COR-L47 (cell line): Measurements from ENCODE around the gene TMPRSS3.
A peak's percentile ranks its signal among the peaks of the same experiment; 100 is the strongest.

Experiments used
- DNase-seq: peaks from one replicate; lab custom pipeline; 2025; lab: John Stamatoyannopoulos, UW

Gene TMPRSS3

GRCh38 chr21:42407476-42407875 is 11.6 kb upstream of the TMPRSS3 start:
- no peak for DNase-seq

DNA sequence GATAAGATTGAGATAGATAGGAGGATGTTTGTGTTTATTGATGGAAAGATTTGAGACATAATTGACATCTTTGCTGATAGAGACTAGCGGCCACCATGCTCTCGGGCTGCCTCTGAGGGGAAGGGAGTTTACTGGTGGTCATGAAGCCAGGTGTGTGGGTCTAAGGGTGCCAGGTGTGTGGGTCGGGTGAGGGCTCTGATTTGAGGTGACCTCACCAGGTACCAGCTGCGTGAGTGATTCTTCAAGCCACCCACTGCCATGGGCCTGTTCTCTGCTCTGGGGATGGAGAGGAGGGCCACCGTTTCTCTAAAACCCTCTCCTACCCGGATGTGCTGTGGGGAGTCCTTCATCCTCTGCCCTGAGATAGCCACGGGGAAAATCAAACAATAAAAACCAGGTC is 11.0 kb upstream of the TMPRSS3 start:
- DNase-seq = no peak

GRCh38 chr21:42406201-42406621 is 10.4 kb upstream of the TMPRSS3 start:
- DNase-seq = no peak

GRCh38 chr21:42405064-42406013 is 9.5 kb upstream of the TMPRSS3 start:
- DNase-seq = no peak

- no peak for DNase-seq
These were observed 8.7 kb upstream of the TMPRSS3 start for GRCh38 chr21:42404539-42404938.

GRCh38 chr21:42403611-42404231 is 7.9 kb upstream of the TMPRSS3 start, which contains the start of gene UBASH3A:
TSS of gene UBASH3A (plus strand) at chr21:42403902. CDS start at chr21:42403946, 44 bp downstream.
- no peak for DNase-seq

DNA sequence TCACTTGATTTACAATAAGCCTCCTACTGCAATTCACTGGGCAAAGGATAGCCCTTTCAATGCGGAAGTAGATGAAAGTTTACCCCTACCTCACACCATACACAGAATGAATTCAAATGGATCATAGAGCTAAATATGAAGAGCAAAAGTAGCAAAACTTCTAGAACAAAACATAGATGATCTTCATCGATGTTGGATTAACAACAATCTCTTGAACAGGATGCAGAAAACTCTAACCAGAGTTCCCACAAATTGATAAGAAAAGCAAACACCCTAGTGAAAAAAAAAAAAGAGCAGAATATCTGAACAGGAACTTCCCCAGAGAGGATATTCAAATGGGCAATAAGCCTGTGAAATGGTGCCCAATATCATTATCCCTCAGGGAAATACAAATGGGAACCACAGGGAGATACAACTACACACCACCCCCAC is 6.0 kb upstream of the TMPRSS3 start:
- DNase-seq = no peak

DNA sequence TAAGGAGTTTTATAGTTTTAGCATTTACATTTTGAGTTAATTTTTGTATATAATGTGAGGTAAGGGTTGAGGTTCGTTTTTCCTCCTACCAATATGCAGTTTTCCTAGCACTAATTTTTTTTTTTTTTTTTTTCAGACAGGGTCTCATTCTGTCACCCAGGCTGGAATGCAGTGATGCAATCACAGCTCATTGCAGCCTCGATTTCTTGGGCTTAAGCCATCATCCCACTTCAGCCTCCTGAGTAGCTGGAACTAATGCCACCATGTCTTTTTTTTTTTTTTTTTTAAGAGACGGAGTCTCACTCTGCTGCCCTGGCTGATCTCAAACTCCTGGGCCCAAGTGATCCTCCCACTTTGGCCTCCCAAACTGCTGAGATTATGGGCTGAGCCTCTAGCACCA is 5.3 kb upstream of the TMPRSS3 start:
- DNase-seq = no peak

DNA sequence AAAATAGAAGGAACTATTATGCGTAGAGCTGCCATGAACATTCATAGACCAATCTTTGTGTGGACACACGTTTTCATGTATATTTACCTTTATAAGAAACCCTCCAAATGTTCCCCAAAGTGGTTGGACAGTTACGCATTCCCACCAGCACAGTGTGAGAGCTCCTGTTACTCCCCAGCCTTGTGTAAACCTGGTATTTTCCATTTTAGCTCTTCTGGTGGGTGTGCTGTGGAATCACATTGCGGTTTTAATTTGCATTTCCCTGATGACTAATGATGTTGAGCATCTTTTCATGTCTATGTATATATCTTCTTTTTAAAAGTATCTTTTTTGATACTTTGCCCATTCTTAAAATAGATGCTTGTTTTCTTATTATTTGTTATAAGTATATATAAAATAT is 4.7 kb upstream of the TMPRSS3 start:
- DNase-seq = no peak

GRCh38 chr21:42398436-42399028 is 2.7 kb upstream of the TMPRSS3 start:
- DNase-seq = no peak

GRCh38 chr21:42397746-42398394 is 2.0 kb upstream of the TMPRSS3 start:
- no peak for DNase-seq

DNA sequence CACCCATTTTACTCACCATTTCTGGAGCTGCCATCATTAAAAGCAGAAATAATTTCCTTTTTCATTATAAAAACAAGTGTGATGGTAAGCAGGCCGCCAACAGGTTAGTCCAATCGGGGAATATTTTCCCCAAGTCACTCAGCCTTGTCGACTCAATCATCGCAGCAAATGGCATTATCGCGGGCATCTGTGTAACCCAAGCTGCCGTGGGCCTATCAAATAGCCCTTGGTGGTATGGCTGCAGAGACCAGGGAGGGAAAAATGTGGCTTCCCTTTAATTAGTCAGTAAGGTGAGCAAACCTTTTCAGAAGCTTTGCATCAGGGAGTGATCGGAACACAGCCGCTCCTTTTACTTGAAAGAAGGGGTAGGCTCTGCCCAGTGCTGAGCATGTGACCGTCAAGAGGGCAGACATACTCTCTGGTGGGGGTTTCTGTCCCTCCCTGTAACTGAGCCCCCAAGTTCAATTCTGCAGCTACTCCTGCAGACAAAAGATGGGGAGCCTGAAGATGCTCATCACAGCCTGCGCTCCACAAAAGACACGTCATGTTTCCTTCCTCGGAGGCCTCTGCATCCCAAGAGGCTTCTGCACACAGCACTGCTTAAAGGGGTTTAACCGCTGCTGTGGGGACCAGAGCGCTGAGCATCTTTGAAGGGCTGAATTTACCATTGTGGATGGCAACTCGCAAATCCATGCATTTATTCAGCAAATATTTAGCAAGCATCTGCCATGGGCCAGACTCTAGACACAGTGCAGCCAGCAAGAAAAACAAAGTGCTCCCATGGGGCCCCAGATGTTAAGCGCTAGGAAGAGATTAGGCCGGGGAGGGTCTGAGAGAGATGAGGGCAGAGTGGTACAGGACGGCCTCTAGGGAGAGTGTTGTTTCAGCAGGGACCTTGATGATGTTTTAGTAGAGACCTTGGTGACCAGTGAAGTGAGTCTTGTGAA is 1.2 kb upstream of the TMPRSS3 start:
- DNase-seq = no peak

GRCh38 chr21:42395302-42395701 is 550 bp downstream of the TMPRSS3 start:
- DNase-seq = no peak

DNA sequence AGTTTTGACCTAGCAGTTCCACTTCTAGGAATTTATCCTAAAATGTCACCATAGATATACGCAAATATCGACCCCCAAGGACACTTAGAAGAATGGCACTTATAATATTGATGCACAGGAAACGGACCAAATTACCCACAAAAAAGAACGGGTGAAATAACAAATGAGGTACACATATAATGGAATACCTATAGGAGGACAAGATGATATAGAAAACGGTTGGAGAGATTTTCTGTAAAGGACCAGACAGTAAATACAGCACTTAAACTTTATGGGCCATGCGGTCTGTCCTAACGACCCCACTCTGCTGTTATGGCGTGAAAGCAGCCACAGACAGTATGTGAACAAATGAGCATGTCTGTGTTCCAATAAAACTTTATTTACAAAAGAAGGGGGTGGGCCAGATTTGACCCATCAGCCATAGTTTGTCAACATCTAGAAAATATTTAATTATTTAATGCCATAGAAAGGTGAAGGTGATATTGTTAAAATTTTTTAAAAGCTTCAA is 2.4 kb downstream of the TMPRSS3 start:
- DNase-seq = no peak

GRCh38 chr21:42392731-42393442 is 3.0 kb downstream of the TMPRSS3 start:
- DNase-seq = no peak

GRCh38 chr21:42391297-42391696 is 4.6 kb downstream of the TMPRSS3 start:
- DNase-seq = no peak

GRCh38 chr21:42390696-42391095 is 5.2 kb downstream of the TMPRSS3 start:
- DNase-seq = no peak

DNA sequence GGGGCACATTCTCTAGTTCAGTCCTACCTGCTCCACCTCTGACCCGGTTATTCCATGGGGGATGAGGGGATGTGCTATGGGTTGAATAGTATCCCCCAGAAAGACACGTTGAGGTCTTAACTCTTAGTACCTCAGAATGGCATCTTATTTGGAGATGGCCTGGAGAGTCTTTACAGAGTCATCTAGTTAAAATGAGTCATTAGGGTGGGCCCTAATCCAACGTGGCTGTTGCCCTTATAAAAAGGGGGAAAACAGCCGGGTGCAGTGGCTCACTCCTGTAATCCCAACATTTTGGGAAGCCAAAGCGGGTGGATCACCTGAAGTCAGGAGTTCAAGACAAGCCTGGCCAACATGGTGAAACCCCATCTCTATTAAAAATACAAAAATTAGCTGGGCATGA is 5.7 kb downstream of the TMPRSS3 start:
- DNase-seq = no peak

DNA sequence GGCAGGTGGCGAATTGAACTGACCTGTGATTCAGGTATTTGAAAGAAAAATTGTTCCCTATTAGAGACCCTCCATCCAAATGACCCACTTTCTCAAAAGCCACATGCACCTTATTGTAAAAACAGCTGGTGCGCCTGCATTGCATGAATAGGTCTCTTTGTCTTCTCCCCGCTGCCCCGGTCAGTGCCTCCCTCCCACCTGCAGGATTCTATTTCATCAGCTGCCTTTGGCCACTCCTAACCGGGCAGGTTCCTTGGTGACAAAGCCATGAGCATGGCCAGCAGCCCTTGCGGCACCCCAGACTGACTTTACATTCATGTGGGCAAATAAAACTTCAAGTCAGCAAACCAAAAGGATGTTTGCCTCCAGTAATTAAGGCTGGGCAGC is 6.4 kb downstream of the TMPRSS3 start:
- peak; percentile 26 for DNase-seq

GRCh38 chr21:42388740-42389448 is 7.0 kb downstream of the TMPRSS3 start:
- DNase-seq = no peak
